Smooth muscle cell (in vitro differentiated cells): ENCODE results near the gene BATF2. TPM values are rescaled to one million over a fixed set of nuclear protein-coding genes. Genes with fewer than 3 reads are reported as not detected.

Experiments
- DNase-seq: peaks from one replicate; lab custom pipeline; 2025; ENCODE audit not compliant: unreplicated experiment; lab: John Stamatoyannopoulos, UW
- H2AFZ ChIP-seq: fragments of 200-600 bp; sonication (generic); 2 replicates; pipeline ENCODE4 v1.6.0; 2016; ENCODE audit warnings: antibody characterized with exemption, low read depth, mild to moderate bottlenecking
- H3F3A ChIP-seq: fragments of 200-600 bp; sonication (generic); 2 replicates; pipeline ENCODE4 v1.6.0; 2017; ENCODE audit warnings: antibody characterized with exemption, low read depth
- H3K27ac ChIP-seq: fragments of 200-600 bp; sonication (generic); 2 replicates; pipeline ENCODE4 v1.5.1; 2016; ENCODE audit warnings: low read depth, mild to moderate bottlenecking
- H3K27me3 ChIP-seq: fragments of 200-600 bp; sonication (generic); 2 replicates; pipeline ENCODE4 v1.6.1; 2016; ENCODE audit warnings: low read depth, mild to moderate bottlenecking
- H3K36me3 ChIP-seq: fragments of 200-600 bp; sonication (generic); 2 replicates; pipeline ENCODE4 v1.5.1; 2016; ENCODE audit warnings: low read depth
- H3K4me1 ChIP-seq: fragments of 200-600 bp; sonication (generic); 2 replicates; pipeline ENCODE4 v1.5.1; 2016; ENCODE audit warnings: low read depth
- H3K4me2 ChIP-seq: fragments of 200-600 bp; sonication (generic); 2 replicates; pipeline ENCODE4 v1.6.0; 2016; ENCODE audit warnings: mild to moderate bottlenecking
- H3K4me3 ChIP-seq: fragments of 200-600 bp; sonication (generic); 2 replicates; pipeline ENCODE4 v1.5.1; 2016; ENCODE audit warnings: mild to moderate bottlenecking
- H3K79me2 ChIP-seq: fragments of 200-600 bp; sonication (generic); 2 replicates; pipeline ENCODE4 v1.6.0; 2016; ENCODE audit warnings: low read depth, mild to moderate bottlenecking
- H3K9ac ChIP-seq: fragments of 200-600 bp; sonication (generic); 2 replicates; pipeline ENCODE4 v1.6.0; 2016; ENCODE audit warnings: low read depth
- H3K9me3 ChIP-seq: fragments of 200-600 bp; sonication (generic); replicated peaks from 2 replicates; pipeline ENCODE4 v1.5.1; 2016; ENCODE audit warnings: low read depth
- H4K20me1 ChIP-seq: fragments of 200-600 bp; sonication (generic); 2 replicates; pipeline ENCODE4 v1.6.0; 2016; ENCODE audit warnings: low read depth
- CTCF ChIP-seq: fragments of 200-600 bp; sonication (generic); IDR thresholded peaks from 2 replicates; pipeline ENCODE4 v1.5.1; 2017; ENCODE audit warnings: borderline replicate concordance, mild to moderate bottlenecking, antibody characterized with exemption; ENCODE audit not compliant: insufficient read depth, poor library complexity, severe bottlenecking
- WGBS: methylation state at CpG from one replicate; pipeline ENCODE4 v1.1.7; 2016; ENCODE audit warnings: low lambda C conversion rate; 5-methylcytosine and 5-hydroxymethylcytosine counted together
- polyA plus RNA-seq: library from polyadenylated mRNA; unstranded; fragments of >200 nt; fragmentation: Nextera tagmentation; extraction: Ambion mirVana; gene quantifications from 2 replicates; pipeline ENCODE4 v1.2.1, GENCODE V29; 2016
- total RNA-seq: library from RNA; depleted of rRNA; stranded (reverse); fragments of >200 nt; gene quantifications from 2 replicates; pipeline ENCODE4 v1.2.3, GENCODE V29; 2014

The BATF2 gene
- total and polyA plus RNA-seq, 2 experiments from 2014 or later = 0.41 TPM; not detected in 1

- Histone ChIP-seq H3F3A (peaks cover 6% of the 10 kb centered on the region), H3K9ac (peak overlapping the region; percentile 84), H4K20me1 (no peaks in the 10 kb centered on the region), H3K4me2 (peak overlapping the region; percentile 91), H3K27ac (peak overlapping the region; percentile 93), H2AFZ (peak overlapping the region; percentile 98), H3K4me3 (peak overlapping the region; percentile 76), H3K4me1 (peaks cover 10% of the 10 kb centered on the region), H3K9me3 (no peaks in the 10 kb centered on the region), H3K79me2 (peaks cover 11% of the 10 kb centered on the region), H3K36me3 (no peaks in the 10 kb centered on the region), H3K27me3 (no peaks in the 10 kb centered on the region)
- no peak for DNase-seq
- WGBS = 47% methylated on average over 17 of the region's 23 CpGs
- no peak for TF ChIP-seq CTCF
Observed at GRCh38 chr11:65014726-65015227, 18.0 kb upstream of the BATF2 start.

- DNase-seq = peak; percentile 81
- H3K4me2 ChIP-seq = peak within 1 kb of the TSS; percentile 91
- peaks cover 10% of the 10 kb centered on the region for H3K4me1 ChIP-seq
- no peaks in the 10 kb centered on the region for H4K20me1 ChIP-seq
- no peaks in the 10 kb centered on the region for H3K36me3 ChIP-seq
- peak within 1 kb of the TSS; percentile 76 for H3K4me3 ChIP-seq
- peak; percentile 82 for TF ChIP-seq CTCF
- H3K79me2 ChIP-seq = peaks cover 11% of the 10 kb centered on the region
- no peaks in the 10 kb centered on the region for H3K27me3 ChIP-seq
- H2AFZ ChIP-seq = peak within 1 kb of the TSS; percentile 98
- peak within 1 kb of the TSS; percentile 93 for H3K27ac ChIP-seq
- WGBS = 2% methylated on average over 49 of the region's 96 CpGs
- H3K9ac ChIP-seq = peak within 1 kb of the TSS; percentile 84
- H3K9me3 ChIP-seq = no peaks in the 10 kb centered on the region
- H3F3A ChIP-seq = peaks cover 6% of the 10 kb centered on the region
Observed at GRCh38 chr11:65013888-65014725, 17.3 kb upstream of the BATF2 start, which contains the start of gene ARL2. Gene ARL2, plus strand, starts transcription at chr11:65014160. Its CDS starts 48 bp downstream, at chr11:65014208.

DNA sequence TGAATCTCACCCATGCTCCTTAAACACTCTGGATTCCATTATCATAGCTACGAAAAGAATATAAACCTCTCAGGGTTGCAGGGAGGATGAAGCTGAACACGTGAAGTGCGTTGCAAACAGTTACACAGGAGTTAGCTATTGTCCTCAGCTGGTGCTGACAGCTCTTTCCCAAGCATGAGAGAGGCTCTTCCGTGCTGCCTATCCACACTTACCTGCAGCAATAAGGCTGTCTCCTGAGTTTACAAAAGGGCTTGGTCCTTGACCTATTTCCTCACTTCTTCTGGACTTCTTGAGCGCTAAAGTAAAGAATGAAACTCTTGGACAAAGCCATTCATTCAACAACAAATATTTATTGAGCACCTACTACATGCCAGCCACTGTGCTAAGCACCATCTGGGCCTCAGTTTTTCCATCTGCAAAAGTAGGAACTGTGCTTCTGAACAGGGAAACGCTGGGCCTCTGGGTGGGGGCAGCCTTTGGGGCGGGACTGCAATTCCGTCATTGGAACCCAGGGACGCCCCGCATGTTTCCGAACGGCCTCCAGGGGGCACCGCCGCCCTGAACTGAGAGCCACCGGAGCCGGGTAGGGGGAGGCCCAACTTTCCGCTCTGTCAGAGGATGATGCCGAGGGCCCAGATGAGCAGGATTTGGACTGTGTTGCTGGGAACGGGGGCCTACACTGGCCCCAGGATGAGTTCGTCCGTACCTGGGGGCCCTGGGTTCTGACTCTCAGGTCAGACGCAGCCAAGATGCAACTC lies 16.5 kb upstream of the BATF2 start:
- peaks cover 6% of the 10 kb centered on the region for H3F3A ChIP-seq
- H3K4me3 ChIP-seq = peak overlapping the region; percentile 76
- no peaks in the 10 kb centered on the region for H3K36me3 ChIP-seq
- H3K27ac ChIP-seq = peak overlapping the region; percentile 93
- WGBS = 18% methylated on average over 22 of the region's 22 CpGs
- no peaks in the 10 kb centered on the region for H3K27me3 ChIP-seq
- H3K79me2 ChIP-seq = peaks cover 11% of the 10 kb centered on the region
- peak; percentile 81 for DNase-seq
- no peaks in the 10 kb centered on the region for H4K20me1 ChIP-seq
- peak overlapping the region; percentile 98 for H2AFZ ChIP-seq
- H3K4me1 ChIP-seq = peaks cover 10% of the 10 kb centered on the region
- peak overlapping the region; percentile 91 for H3K4me2 ChIP-seq
- peak; percentile 58 for TF ChIP-seq CTCF
- no peaks in the 10 kb centered on the region for H3K9me3 ChIP-seq
- H3K9ac ChIP-seq = peak overlapping the region; percentile 84
